Ishikawa (cell line): ENCODE results near the gene RPL10A.

ENCODE experiments used
- CEBPB ChIP-seq: IDR thresholded peaks from 2 replicates; pipeline ENCODE4 v1.6.1; 2012
- CREB1 ChIP-seq: IDR thresholded peaks from 2 replicates; pipeline ENCODE4 v1.6.1; 2012; ENCODE audit warnings: low read depth
- EP300 ChIP-seq: IDR thresholded peaks from 2 replicates; pipeline ENCODE4 v1.6.1; 2012; ENCODE audit warnings: borderline replicate concordance
- FOXM1 ChIP-seq: IDR thresholded peaks from 2 replicates; pipeline ENCODE4 v1.6.1; 2012; ENCODE audit warnings: low read depth, borderline replicate concordance
- RAD21 ChIP-seq: IDR thresholded peaks from 2 replicates; pipeline ENCODE4 v1.6.1; 2012; ENCODE audit warnings: low read depth
- TAF1 ChIP-seq: IDR thresholded peaks from 2 replicates; pipeline ENCODE4 v1.6.1; 2012; ENCODE audit warnings: low read depth, mild to moderate bottlenecking
- TCF12 ChIP-seq: IDR thresholded peaks from 2 replicates; pipeline ENCODE4 v1.6.1; 2012; ENCODE audit warnings: low read depth
- TEAD4 ChIP-seq: IDR thresholded peaks from 2 replicates; pipeline ENCODE4 v1.6.1; 2012
- TF ChIP-seq, protein P1 (sequence below): IDR thresholded peaks from 2 replicates; pipeline ENCODE4 v1.6.1; 2012
- TF ChIP-seq, protein P2 (sequence below): IDR thresholded peaks from 2 replicates; pipeline ENCODE4 v1.6.1; 2012

DNA sequence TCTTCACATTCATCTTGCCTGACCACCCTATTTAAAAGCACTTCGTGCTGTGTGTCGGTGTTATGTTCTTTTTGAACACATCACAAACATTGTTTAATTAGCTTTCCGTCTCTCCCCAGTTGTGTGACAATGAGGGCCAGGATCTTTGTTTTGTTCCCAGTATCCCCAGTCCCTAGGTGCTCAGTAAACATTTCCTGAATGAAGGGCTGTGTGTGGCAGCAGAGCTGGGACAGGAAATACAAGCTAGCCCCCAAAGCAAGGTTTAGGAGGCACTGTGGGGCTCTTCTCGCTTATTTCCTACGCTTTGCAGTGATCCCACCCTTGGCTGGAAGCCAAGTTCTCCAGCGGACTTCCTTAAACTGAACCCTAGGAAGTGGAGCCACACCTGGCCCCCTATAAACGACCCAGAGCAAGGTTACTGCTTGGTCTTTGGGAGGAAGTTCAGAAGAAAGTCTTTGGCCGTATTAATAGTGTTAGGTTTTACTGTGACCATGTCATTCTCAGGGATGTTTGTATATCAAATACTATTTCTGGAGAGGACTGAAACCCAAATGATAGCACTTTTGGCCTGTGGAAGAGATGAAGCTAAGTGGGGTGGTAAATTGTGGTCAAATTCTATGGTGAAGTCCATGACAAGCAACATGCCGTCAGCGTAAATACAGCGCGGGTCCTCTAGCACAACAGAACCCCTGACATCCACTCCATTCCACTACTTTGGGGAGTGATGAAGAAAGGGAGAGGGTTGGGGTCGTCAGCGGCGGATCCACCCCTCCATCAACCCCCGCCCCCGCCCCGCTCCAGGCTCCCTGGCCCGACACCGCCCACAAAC, 16.6 kb upstream of the RPL10A start:
- TF ChIP-seq FOXM1 (no peak), TCF12 (no peak), CEBPB (no peak), RAD21 (no peak), TAF1 (no peak), EP300 (no peak), CREB1 (no peak), TEAD4 (no peak)
- TF ChIP-seq, protein P1, sequence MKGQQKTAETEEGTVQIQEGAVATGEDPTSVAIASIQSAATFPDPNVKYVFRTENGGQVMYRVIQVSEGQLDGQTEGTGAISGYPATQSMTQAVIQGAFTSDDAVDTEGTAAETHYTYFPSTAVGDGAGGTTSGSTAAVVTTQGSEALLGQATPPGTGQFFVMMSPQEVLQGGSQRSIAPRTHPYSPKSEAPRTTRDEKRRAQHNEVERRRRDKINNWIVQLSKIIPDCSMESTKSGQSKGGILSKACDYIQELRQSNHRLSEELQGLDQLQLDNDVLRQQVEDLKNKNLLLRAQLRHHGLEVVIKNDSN: no peak
- TF ChIP-seq, protein P2, sequence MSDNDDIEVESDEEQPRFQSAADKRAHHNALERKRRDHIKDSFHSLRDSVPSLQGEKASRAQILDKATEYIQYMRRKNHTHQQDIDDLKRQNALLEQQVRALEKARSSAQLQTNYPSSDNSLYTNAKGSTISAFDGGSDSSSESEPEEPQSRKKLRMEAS: no peak
